H9 (cell line): ENCODE measurements around the gene BFSP2. TPM values are rescaled to one million over a fixed set of nuclear protein-coding genes. Genes with fewer than 3 reads are reported as not detected.

Source experiments
- DNase-seq: peaks from one replicate; pipeline ENCODE4 v3.0.0-alpha.2; 2017
- H2AFZ ChIP-seq: one replicate; pipeline ENCODE4 v1.6.1; 2013; ENCODE audit warnings: mild to moderate bottlenecking, low read length, control low read depth, moderate library complexity
- H2AK5ac ChIP-seq: 2 replicates; pipeline ENCODE4 v1.6.1; 2013; ENCODE audit warnings: low read length, control low read depth, mixed read lengths; ENCODE audit not compliant: insufficient read length
- H2BK120ac ChIP-seq: one replicate; pipeline ENCODE4 v1.6.1; 2013; ENCODE audit warnings: low read depth, mild to moderate bottlenecking, low read length, control low read depth, inconsistent platforms; ENCODE audit not compliant: poor library complexity, severe bottlenecking
- H2BK12ac ChIP-seq: 2 replicates; pipeline ENCODE4 v1.6.1; 2013; ENCODE audit warnings: low read length, control low read depth, mixed read lengths, low read depth; ENCODE audit not compliant: insufficient read length
- H2BK15ac ChIP-seq: 2 replicates; pipeline ENCODE4 v1.6.1; 2013; ENCODE audit warnings: low read depth, low read length, control low read depth
- H2BK20ac ChIP-seq: one replicate; pipeline ENCODE4 v1.6.1; 2013; ENCODE audit warnings: low read depth, mild to moderate bottlenecking, low read length, control low read depth, inconsistent platforms; ENCODE audit not compliant: poor library complexity, severe bottlenecking
- H2BK5ac ChIP-seq: 2 replicates; pipeline ENCODE4 v1.6.1; 2013; ENCODE audit warnings: low read length, control low read depth, mixed read lengths; ENCODE audit not compliant: insufficient read length
- H3K14ac ChIP-seq: 2 replicates; pipeline ENCODE4 v1.6.1; 2013; ENCODE audit warnings: low read length, control low read depth; ENCODE audit not compliant: insufficient read depth
- H3K18ac ChIP-seq: 2 replicates; pipeline ENCODE4 v1.6.1; 2013; ENCODE audit warnings: low read depth, mild to moderate bottlenecking, mixed read lengths, low read length, control low read depth; ENCODE audit not compliant: insufficient read length
- H3K23ac ChIP-seq: 2 replicates; pipeline ENCODE4 v1.6.1; 2013; ENCODE audit warnings: low read length, control low read depth, mixed read lengths, low read depth; ENCODE audit not compliant: insufficient read length
- H3K23me2 ChIP-seq: 2 replicates; pipeline ENCODE4 v1.6.1; 2013; ENCODE audit warnings: low read depth, mild to moderate bottlenecking, mixed read lengths, low read length, control low read depth; ENCODE audit not compliant: insufficient read length, poor library complexity, severe bottlenecking
- H3K27ac ChIP-seq: 2 replicates; pipeline ENCODE4 v1.5.1; 2013; ENCODE audit warnings: low read length, control low read depth, mixed read lengths, low read depth; ENCODE audit not compliant: insufficient read length
- H3K27me3 ChIP-seq: 2 replicates; pipeline ENCODE4 v1.6.1; 2013; ENCODE audit warnings: low read length, control low read depth, inconsistent platforms; ENCODE audit not compliant: insufficient read depth
- H3K4ac ChIP-seq: 2 replicates; pipeline ENCODE4 v1.6.1; 2013; ENCODE audit warnings: low read depth, mild to moderate bottlenecking, control low read depth, inconsistent platforms, low read length, moderate library complexity
- H3K4me1 ChIP-seq: 2 replicates; pipeline ENCODE4 v1.6.1; 2013; ENCODE audit warnings: low read length, control low read depth, inconsistent platforms; ENCODE audit not compliant: insufficient read depth
- H3K4me2 ChIP-seq: 2 replicates; pipeline ENCODE4 v1.6.1; 2013; ENCODE audit warnings: low read length, control low read depth, mixed read lengths; ENCODE audit not compliant: insufficient read length, insufficient read depth
- H3K56ac ChIP-seq: 2 replicates; pipeline ENCODE4 v1.6.1; 2013; ENCODE audit warnings: low read depth, mild to moderate bottlenecking, mixed read lengths, low read length, control low read depth; ENCODE audit not compliant: insufficient read length
- H3K79me1 ChIP-seq: 2 replicates; pipeline ENCODE4 v1.6.1; 2013; ENCODE audit warnings: low read depth, mild to moderate bottlenecking, moderate library complexity, low read length, control low read depth, inconsistent platforms; ENCODE audit not compliant: insufficient read depth, poor library complexity, severe bottlenecking
- H3K79me2 ChIP-seq: 2 replicates; pipeline ENCODE4 v1.6.1; 2013; ENCODE audit warnings: low read length, control low read depth, inconsistent platforms; ENCODE audit not compliant: insufficient read depth
- H3K9ac ChIP-seq: 2 replicates; pipeline ENCODE4 v1.6.1; 2013; ENCODE audit warnings: low read length, control low read depth, mixed read lengths; ENCODE audit not compliant: insufficient read length; ENCODE audit errors: extremely low read depth
- H3K9me3 ChIP-seq: one replicate; pipeline ENCODE4 v1.6.1; 2013; ENCODE audit warnings: low read depth, low read length, inconsistent platforms; ENCODE audit not compliant: control insufficient read depth
- H3T11ph ChIP-seq: one replicate; pipeline ENCODE4 v1.6.1; 2013; ENCODE audit warnings: mild to moderate bottlenecking, low read length, control low read depth, inconsistent platforms
- H4K20me1 ChIP-seq: one replicate; pipeline ENCODE4 v1.6.1; 2013; ENCODE audit not compliant: control insufficient read depth, insufficient read length, insufficient read depth
- H4K5ac ChIP-seq: 2 replicates; pipeline ENCODE4 v1.6.1; 2013; ENCODE audit warnings: low read depth, mild to moderate bottlenecking, mixed read lengths, low read length, control low read depth; ENCODE audit not compliant: insufficient read length
- H4K8ac ChIP-seq: replicated peaks from 2 replicates; pipeline ENCODE4 v1.6.1; 2013; ENCODE audit warnings: low read length, control low read depth, mixed read lengths, low read depth; ENCODE audit not compliant: insufficient read length
- H4K91ac ChIP-seq: 2 replicates; pipeline ENCODE4 v1.6.1; 2013; ENCODE audit warnings: low read depth, mild to moderate bottlenecking, moderate library complexity, mixed read lengths, low read length, control low read depth; ENCODE audit not compliant: insufficient read length
- H3K27ac Mint-ChIP-seq, 3 experiments: 2 replicates in 2 of 3; 3 replicates in 1 of 3; pipeline ENCODE4 v1.8.0; 2020 to 2021; ENCODE audit warnings: mixed read lengths in 3 of 3, mild to moderate bottlenecking in 1 of 3, moderate library complexity in 1 of 3
- H3K27me3 Mint-ChIP-seq: 2 replicates; pipeline ENCODE4 v1.8.0; 2021; ENCODE audit warnings: low read depth, mild to moderate bottlenecking, moderate library complexity, mixed read lengths
- H3K36me3 Mint-ChIP-seq, 3 experiments: 2 replicates in 2 of 3; 3 replicates in 1 of 3; pipeline ENCODE4 v1.8.0; 2020 to 2021; ENCODE audit warnings: low read depth in 3 of 3, mixed read lengths in 3 of 3; ENCODE audit not compliant: insufficient read depth in 1 of 3
- H3K4me1 Mint-ChIP-seq, 2 experiments: 2 replicates each; pipeline ENCODE4 v1.8.0; 2020; ENCODE audit warnings: mixed read lengths in 2 of 2
- H3K4me3 Mint-ChIP-seq, 2 experiments: 2 replicates in 1 of 2; 3 replicates in 1 of 2; pipeline ENCODE4 v1.8.0; 2020 to 2021; ENCODE audit warnings: mild to moderate bottlenecking in 2 of 2, mixed read lengths in 2 of 2, moderate library complexity in 1 of 2
- H3K9me3 Mint-ChIP-seq, 2 experiments: 2 replicates in 1 of 2; 3 replicates in 1 of 2; pipeline ENCODE4 v1.8.0; 2020; ENCODE audit warnings: mild to moderate bottlenecking in 2 of 2, mixed read lengths in 2 of 2, moderate library complexity in 1 of 2
- WGBS: extraction: QIAGEN DNeasy Blood & Tissue Kit; methylation state at CpG from one replicate; pipeline ENCODE4 v1.1.7; 2013; ENCODE audit warnings: missing lambda C conversion rate, low lambda C conversion rate, mixed read lengths; ENCODE audit not compliant: insufficient read length; ENCODE audit errors: extremely low coverage; 5-methylcytosine and 5-hydroxymethylcytosine counted together
- total RNA-seq: library from RNA; stranded (reverse); gene quantifications from 2 replicates; pipeline ENCODE4 v1.2.1, GENCODE V29; 2021
- TF ChIP-seq, protein P1 (sequence below): fragments of 200-600 bp; sonication (generic); conservative IDR thresholded peaks from 3 replicates; pipeline ENCODE4 v1.8.0; 2021; ENCODE audit warnings: antibody characterized with exemption, mild to moderate bottlenecking

The BFSP2 gene
- total RNA-seq, 1 experiment from 2014 or later, result not detected

DNA sequence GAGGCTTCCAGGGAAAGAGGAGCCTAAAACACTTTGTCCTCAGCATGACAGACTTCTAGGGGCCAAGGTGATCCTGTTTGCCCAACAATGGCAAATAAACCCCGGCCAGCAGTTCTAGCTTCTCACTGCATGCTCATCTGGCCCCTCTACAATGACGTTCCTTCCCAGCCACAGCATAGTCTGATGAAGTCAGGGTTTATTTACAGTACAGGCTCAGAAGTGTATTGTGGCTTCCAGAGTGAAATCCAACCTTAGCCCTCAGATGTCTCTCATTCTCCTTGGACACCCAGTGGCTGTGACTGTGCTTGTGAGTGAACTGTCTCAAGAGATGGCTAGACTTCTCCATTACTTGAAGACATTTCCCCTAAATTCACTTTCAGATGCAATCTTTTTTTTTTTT is 40.8 kb downstream of the BFSP2 start:
- Mint-ChIP-seq H3K27ac (no peak overlapping the region), H3K4me3 (no peak overlapping the region), H3K4me1 (no peaks in the 10 kb centered on the region), H3K36me3 (no peaks in the 10 kb centered on the region), H3K9me3 (peaks cover 4 to 6% of the 10 kb centered on the region in 2 experiments; a peak in 3 of 5 replicates), H3K27me3 (no peaks in the 10 kb centered on the region)
- no CpG with 5 or more reads among the region's 2 CpGs for WGBS
- H3K14ac ChIP-seq, result no peak overlapping the region
- H3K56ac ChIP-seq, result no peak overlapping the region
- H2BK20ac ChIP-seq, result no peak overlapping the region
- DNase-seq, result no peak
- no peaks in the 10 kb centered on the region for H3K79me2 ChIP-seq
- no peak overlapping the region for H2BK120ac ChIP-seq
- no peak overlapping the region for H2AFZ ChIP-seq
- H4K20me1 ChIP-seq, result no peaks in the 10 kb centered on the region
- no peak overlapping the region for H3K4me2 ChIP-seq
- H3K4me1 ChIP-seq, result no peaks in the 10 kb centered on the region
- no peak overlapping the region for H3K4ac ChIP-seq
- no peak overlapping the region for H2BK5ac ChIP-seq
- no peak overlapping the region for H2AK5ac ChIP-seq
- no peaks in the 10 kb centered on the region for H3K23me2 ChIP-seq
- H3K18ac ChIP-seq, result no peak overlapping the region
- TF ChIP-seq, protein P1, sequence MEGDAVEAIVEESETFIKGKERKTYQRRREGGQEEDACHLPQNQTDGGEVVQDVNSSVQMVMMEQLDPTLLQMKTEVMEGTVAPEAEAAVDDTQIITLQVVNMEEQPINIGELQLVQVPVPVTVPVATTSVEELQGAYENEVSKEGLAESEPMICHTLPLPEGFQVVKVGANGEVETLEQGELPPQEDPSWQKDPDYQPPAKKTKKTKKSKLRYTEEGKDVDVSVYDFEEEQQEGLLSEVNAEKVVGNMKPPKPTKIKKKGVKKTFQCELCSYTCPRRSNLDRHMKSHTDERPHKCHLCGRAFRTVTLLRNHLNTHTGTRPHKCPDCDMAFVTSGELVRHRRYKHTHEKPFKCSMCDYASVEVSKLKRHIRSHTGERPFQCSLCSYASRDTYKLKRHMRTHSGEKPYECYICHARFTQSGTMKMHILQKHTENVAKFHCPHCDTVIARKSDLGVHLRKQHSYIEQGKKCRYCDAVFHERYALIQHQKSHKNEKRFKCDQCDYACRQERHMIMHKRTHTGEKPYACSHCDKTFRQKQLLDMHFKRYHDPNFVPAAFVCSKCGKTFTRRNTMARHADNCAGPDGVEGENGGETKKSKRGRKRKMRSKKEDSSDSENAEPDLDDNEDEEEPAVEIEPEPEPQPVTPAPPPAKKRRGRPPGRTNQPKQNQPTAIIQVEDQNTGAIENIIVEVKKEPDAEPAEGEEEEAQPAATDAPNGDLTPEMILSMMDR, result no peak
- H3K23ac ChIP-seq, result no peak overlapping the region
- no peak overlapping the region for H3K9ac ChIP-seq
- H3K79me1 ChIP-seq, result no peaks in the 10 kb centered on the region
- H2BK12ac ChIP-seq, result no peak overlapping the region
- H3K27ac ChIP-seq, result no peak overlapping the region
- H4K8ac ChIP-seq, result no peak overlapping the region
- H4K91ac ChIP-seq, result no peak overlapping the region
- no peaks in the 10 kb centered on the region for H3K9me3 ChIP-seq
- H4K5ac ChIP-seq, result no peak overlapping the region
- H3K27me3 ChIP-seq, result no peaks in the 10 kb centered on the region
- no peak overlapping the region for H3T11ph ChIP-seq
- H2BK15ac ChIP-seq, result no peak overlapping the region
